NOMO-1 treated with DMSO at 0.1 percent for 48 hours (cell line): ENCODE results near the gene NRG4.
A peak's percentile ranks its signal among the peaks of the same experiment; 100 is the strongest.
"Not testable (repeated sequence)": the region's sequence is repeated elsewhere in the genome, so short reads cannot be mapped to it uniquely, and the experiment has no call there.

Source experiments
- DNase-seq: peaks from one replicate; lab custom pipeline; 2025; ENCODE audit not compliant: unreplicated experiment; lab: John Stamatoyannopoulos, UW

The NRG4 gene

GRCh38 chr15:75995611-75996010 lies 16.6 kb downstream of the NRG4 start:
- DNase-seq, result no peak

- DNase-seq, result no peak
These were observed 18.0 kb downstream of the NRG4 start for GRCh38 chr15:75994220-75994619.

- no peak for DNase-seq
These were observed 19.3 kb downstream of the NRG4 start for GRCh38 chr15:75992897-75993296.

- no peak for DNase-seq
These were observed 22.3 kb downstream of the NRG4 start for GRCh38 chr15:75989875-75990274.

- DNase-seq, result no peak
These were observed 23.2 kb downstream of the NRG4 start for GRCh38 chr15:75989045-75989444.

- DNase-seq, result no peak
These were observed 26.3 kb downstream of the NRG4 start for GRCh38 chr15:75985971-75986370.

GRCh38 chr15:75984706-75985105 lies 27.5 kb downstream of the NRG4 start:
- DNase-seq, result not testable (repeated sequence)

- DNase-seq, result no peak
These were observed 29.8 kb downstream of the NRG4 start for GRCh38 chr15:75982468-75982867.

- DNase-seq, result no peak
These were observed 30.9 kb downstream of the NRG4 start for GRCh38 chr15:75981149-75981815.

GRCh38 chr15:75976766-75977165 lies 35.5 kb downstream of the NRG4 start:
- not testable (repeated sequence) for DNase-seq

- DNase-seq, result no peak
These were observed 46.2 kb downstream of the NRG4 start for GRCh38 chr15:75966073-75966472.

- DNase-seq, result no peak
These were observed 50.9 kb downstream of the NRG4 start for GRCh38 chr15:75961331-75961730.

GRCh38 chr15:75955720-75956119 lies 56.5 kb downstream of the NRG4 start:
- no peak for DNase-seq

GRCh38 chr15:75952525-75952924 lies 59.7 kb downstream of the NRG4 start:
- DNase-seq, result peak; percentile 42

GRCh38 chr15:75948761-75949296 lies 63.4 kb downstream of the NRG4 start:
- DNase-seq, result no peak

- no peak for DNase-seq
These were observed 65.1 kb downstream of the NRG4 start for GRCh38 chr15:75947092-75947491.

GRCh38 chr15:75945953-75946352 lies 66.3 kb downstream of the NRG4 start:
- DNase-seq, result peak; percentile 95

- DNase-seq, result peak; percentile 8
These were observed 68.5 kb downstream of the NRG4 start for GRCh38 chr15:75943713-75944215.

GRCh38 chr15:75943246-75943645 lies 69.0 kb downstream of the NRG4 start:
- DNase-seq, result no peak

- no peak for DNase-seq
These were observed 69.8 kb downstream of the NRG4 start for GRCh38 chr15:75942464-75942863.

- DNase-seq, result no peak
These were observed 81.4 kb downstream of the NRG4 start for GRCh38 chr15:75930866-75931265.

- peak; percentile 33 for DNase-seq
These were observed 82.2 kb downstream of the NRG4 start for GRCh38 chr15:75929799-75930565.
